ACC112 (cell line): ENCODE data around the gene RAD9B.
A peak's percentile ranks its signal among the peaks of the same experiment; 100 is the strongest.
"Not testable (repeated sequence)": the region's sequence is repeated elsewhere in the genome, so short reads cannot be mapped to it uniquely, and the experiment has no call there.

Experiments
- H2AFZ ChIP-seq: fragments of 200-600 bp; sonication (generic); one replicate; pipeline ENCODE4 v1.6.0; 2017; ENCODE audit warnings: antibody characterized with exemption, low read length; ENCODE audit not compliant: unreplicated experiment
- H3K27ac ChIP-seq: fragments of 200-600 bp; sonication (generic); 2 replicates; pipeline ENCODE4 v1.5.1; 2014; ENCODE audit warnings: low read depth, mild to moderate bottlenecking, antibody characterized with exemption, low read length, moderate library complexity
- H3K27me3 ChIP-seq: fragments of 200-600 bp; sonication (generic); 2 replicates; pipeline ENCODE4 v1.6.1; 2014; ENCODE audit warnings: mild to moderate bottlenecking, antibody characterized with exemption, low read length, moderate library complexity, mixed read lengths; ENCODE audit not compliant: insufficient read depth
- H3K36me3 ChIP-seq: fragments of 200-600 bp; sonication (generic); 2 replicates; pipeline ENCODE4 v1.6.1; 2016; ENCODE audit warnings: mild to moderate bottlenecking, antibody characterized with exemption, low read length, moderate library complexity, mixed read lengths; ENCODE audit not compliant: insufficient read depth
- H3K4me1 ChIP-seq: fragments of 200-600 bp; sonication (generic); one replicate; pipeline ENCODE4 v1.6.1; 2016; ENCODE audit warnings: low read length, mixed read lengths; ENCODE audit not compliant: insufficient read depth, unreplicated experiment, control insufficient read depth
- H3K4me3 ChIP-seq: fragments of 200-600 bp; sonication (generic); 2 replicates; pipeline ENCODE4 v1.5.1; 2014; ENCODE audit warnings: mild to moderate bottlenecking, low read depth, low read length
- H3K79me2 ChIP-seq: fragments of 200-600 bp; sonication (generic); one replicate; pipeline ENCODE4 v1.6.0; 2016; ENCODE audit warnings: low read length; ENCODE audit not compliant: control insufficient read depth, unreplicated experiment, insufficient read depth

The RAD9B gene

GRCh38 chr12:110498984-110499706 lies 3.0 kb upstream of the RAD9B start:
- peaks cover 17% of the 10 kb centered on the region for H3K36me3 ChIP-seq
- H3K4me1 ChIP-seq = peaks cover 29% of the 10 kb centered on the region
- H3K27ac ChIP-seq = peak overlapping the region; percentile 83
- peaks cover 59% of the 10 kb centered on the region for H3K79me2 ChIP-seq
- no peaks in the 10 kb centered on the region for H3K27me3 ChIP-seq
- peak overlapping the region; percentile 91 for H3K4me3 ChIP-seq
- H2AFZ ChIP-seq = no peak overlapping the region

DNA sequence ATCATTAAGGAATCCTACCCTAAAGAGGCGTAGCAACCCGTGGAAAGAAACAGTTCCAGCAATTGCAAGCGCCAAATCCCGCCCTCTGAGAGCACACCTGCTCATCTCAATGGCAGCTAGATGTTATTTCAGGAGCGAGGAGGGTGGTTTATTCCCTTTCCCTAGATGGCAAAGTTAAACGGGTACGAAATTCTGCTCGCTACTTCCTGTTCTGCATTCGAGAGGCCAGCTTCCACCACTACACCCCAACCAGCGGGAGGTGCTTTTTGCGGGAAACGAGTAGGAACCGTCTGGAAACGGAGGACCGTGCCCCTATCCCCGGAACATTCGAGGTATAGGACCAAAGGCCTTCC lies 756 bp upstream of the RAD9B start:
- Histone ChIP-seq H3K4me3 (peak overlapping the region; percentile 91), H3K36me3 (peaks cover 5% of the 10 kb centered on the region; the same call in 1 of the 2 replicates), H3K27ac (peak overlapping the region; percentile 83), H3K27me3 (no peaks in the 10 kb centered on the region), H3K79me2 (peaks cover 50% of the 10 kb centered on the region), H2AFZ (peak overlapping the region; percentile 70), H3K4me1 (peaks cover 29% of the 10 kb centered on the region)

DNA sequence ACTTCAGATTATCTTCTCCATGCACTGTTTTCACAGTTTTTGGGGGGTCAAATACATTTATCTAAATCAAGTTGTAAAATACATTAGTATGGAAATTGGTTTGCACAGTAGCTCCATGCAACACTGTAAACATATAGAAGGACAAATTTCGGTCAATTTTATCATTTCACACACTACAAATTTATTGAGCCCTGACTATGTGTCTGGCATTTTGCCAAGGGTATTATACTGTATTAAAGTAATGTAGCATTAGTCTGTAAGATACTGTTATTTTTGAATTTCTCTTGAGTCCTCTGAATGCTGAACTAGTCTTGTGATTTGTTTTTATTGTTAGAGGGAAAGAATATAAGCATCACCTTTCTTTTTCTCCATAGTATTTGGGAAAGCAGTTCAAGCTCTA lies 1.3 kb downstream of the RAD9B start:
- H3K4me1 ChIP-seq = peaks cover 27% of the 10 kb centered on the region
- no peak overlapping the region for H2AFZ ChIP-seq
- no peak overlapping the region for H3K4me3 ChIP-seq
- peaks cover 33% of the 10 kb centered on the region for H3K79me2 ChIP-seq
- no peak overlapping the region for H3K27ac ChIP-seq
- H3K36me3 ChIP-seq = no peaks in the 10 kb centered on the region; the same call in 1 of the 2 replicates
- no peaks in the 10 kb centered on the region for H3K27me3 ChIP-seq

DNA sequence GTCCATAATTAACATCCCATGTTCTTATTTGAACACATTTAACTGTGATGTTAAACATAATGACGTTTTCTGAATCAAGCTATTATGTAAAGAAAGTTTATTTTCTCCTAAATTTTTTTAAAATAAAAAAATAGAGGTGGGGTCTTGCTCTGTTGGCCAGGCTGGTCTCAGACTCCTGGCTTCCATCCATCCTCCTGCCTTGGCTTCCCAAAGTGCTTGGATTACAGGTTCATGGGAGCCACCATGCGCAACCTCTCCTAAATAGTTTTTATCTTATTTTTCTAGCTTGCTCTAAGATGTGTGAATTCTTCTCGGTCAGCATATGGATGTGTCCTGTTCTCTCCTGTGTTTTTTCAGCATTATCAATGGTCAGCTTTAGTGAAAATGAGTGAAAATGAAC lies 3.2 kb downstream of the RAD9B start:
- no peak overlapping the region for H2AFZ ChIP-seq
- no peaks in the 10 kb centered on the region for H3K27me3 ChIP-seq
- H3K79me2 ChIP-seq = peaks cover 15% of the 10 kb centered on the region
- H3K36me3 ChIP-seq = no peaks in the 10 kb centered on the region
- peaks cover 9% of the 10 kb centered on the region for H3K4me1 ChIP-seq
- no peak overlapping the region for H3K4me3 ChIP-seq
- no peak overlapping the region for H3K27ac ChIP-seq

- H3K79me2 ChIP-seq = no peaks in the 10 kb centered on the region
- H2AFZ ChIP-seq = no peak overlapping the region
- H3K27ac ChIP-seq = no peak overlapping the region
- no peaks in the 10 kb centered on the region for H3K4me1 ChIP-seq
- H3K36me3 ChIP-seq = no peaks in the 10 kb centered on the region
- no peak overlapping the region for H3K4me3 ChIP-seq
- H3K27me3 ChIP-seq = no peaks in the 10 kb centered on the region
Observed at GRCh38 chr12:110508071-110508586, 6.0 kb downstream of the RAD9B start.

DNA sequence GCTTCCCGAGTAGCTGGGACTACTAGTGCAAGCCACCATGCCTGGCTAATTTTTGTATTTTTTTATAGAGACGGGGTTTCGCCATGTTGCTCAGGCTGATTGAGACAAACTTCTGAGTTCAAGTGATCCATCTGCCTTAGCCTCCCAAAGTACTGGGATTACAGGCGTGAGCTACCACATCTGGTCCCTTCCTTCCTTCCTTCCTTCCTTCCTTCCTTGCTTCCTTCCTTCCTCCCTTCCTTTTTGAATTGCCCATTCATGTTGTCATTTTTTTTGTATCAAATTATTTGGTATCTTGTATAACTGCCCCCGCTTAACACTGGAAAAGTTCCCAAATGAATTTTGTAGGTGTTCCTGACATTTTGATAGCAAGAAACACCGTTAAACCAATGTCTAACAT lies 11.7 kb downstream of the RAD9B start:
- Histone ChIP-seq H3K27me3 (no peaks in the 10 kb centered on the region), H3K79me2 (no peaks in the 10 kb centered on the region), H3K27ac (no peak overlapping the region), H2AFZ (no peak overlapping the region), H3K4me3 (no peak overlapping the region), H3K4me1 (no peaks in the 10 kb centered on the region), H3K36me3 (no peaks in the 10 kb centered on the region)

DNA sequence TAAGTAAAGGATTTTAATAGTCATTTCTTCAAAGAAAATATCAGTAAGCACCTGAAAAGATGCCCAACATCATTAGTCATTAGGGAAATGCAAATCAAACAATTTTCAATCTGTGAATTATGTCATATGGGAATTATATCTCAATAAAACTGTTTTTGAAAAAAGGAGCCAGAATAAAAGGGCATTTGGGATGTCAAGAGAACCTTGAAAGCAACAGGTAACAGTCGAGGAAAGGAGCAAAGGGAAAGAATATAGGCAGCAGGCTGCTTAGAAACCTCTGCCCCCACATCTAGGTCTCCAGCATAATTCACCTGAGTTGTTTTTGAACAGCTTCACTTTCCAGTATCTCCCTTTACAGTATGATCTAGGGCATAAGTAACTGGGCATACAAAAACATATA lies 12.2 kb downstream of the RAD9B start:
- H3K4me1 ChIP-seq = no peaks in the 10 kb centered on the region
- no peaks in the 10 kb centered on the region for H3K36me3 ChIP-seq
- no peak overlapping the region for H3K4me3 ChIP-seq
- H2AFZ ChIP-seq = no peak overlapping the region
- no peaks in the 10 kb centered on the region for H3K27me3 ChIP-seq
- H3K27ac ChIP-seq = no peak overlapping the region
- no peaks in the 10 kb centered on the region for H3K79me2 ChIP-seq

DNA sequence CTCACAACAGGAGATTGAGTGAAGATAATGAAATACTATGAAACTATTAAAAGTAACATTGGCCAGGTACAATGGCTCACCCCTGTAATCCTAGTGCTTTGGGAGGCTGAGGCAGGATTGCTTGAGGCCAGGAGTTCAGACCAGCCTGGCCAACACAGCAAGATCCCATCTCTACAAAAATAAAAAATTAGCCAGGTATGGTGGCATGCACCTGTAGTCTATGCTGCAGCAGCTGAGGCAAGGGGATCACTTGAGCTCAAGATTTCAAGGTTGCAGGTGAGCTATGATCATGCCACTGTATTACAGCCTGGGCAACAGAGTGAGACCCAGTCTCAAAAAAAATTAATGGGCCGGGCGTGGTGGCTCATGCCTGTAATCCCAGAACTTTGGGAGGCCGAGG lies 14.9 kb downstream of the RAD9B start:
- no peaks in the 10 kb centered on the region for H3K79me2 ChIP-seq
- H3K4me3 ChIP-seq = no peak overlapping the region
- no peaks in the 10 kb centered on the region for H3K36me3 ChIP-seq
- H2AFZ ChIP-seq = no peak overlapping the region
- no peaks in the 10 kb centered on the region for H3K4me1 ChIP-seq
- no peaks in the 10 kb centered on the region for H3K27me3 ChIP-seq
- no peak overlapping the region for H3K27ac ChIP-seq

GRCh38 chr12:110518014-110518413 lies 15.9 kb downstream of the RAD9B start:
- not testable (repeated sequence) for H3K79me2 ChIP-seq, H3K4me1 ChIP-seq, H3K36me3 ChIP-seq, H3K27me3 ChIP-seq, H3K4me3 ChIP-seq, H3K27ac ChIP-seq, H2AFZ ChIP-seq

- H3K36me3 ChIP-seq, H3K4me3 ChIP-seq, H3K79me2 ChIP-seq, H2AFZ ChIP-seq, H3K27ac ChIP-seq, H3K27me3 ChIP-seq, H3K4me1 ChIP-seq: not testable (repeated sequence)
Observed at GRCh38 chr12:110520876-110521712, 19.0 kb downstream of the RAD9B start.
